ENCODE results near the gene TMEM134. TPM values are rescaled to one million over a fixed set of nuclear protein-coding genes. Genes with fewer than 3 reads are reported as not detected.

TMEM134 gene
- polyA plus RNA-seq, 1 experiment: 30.6 TPM

DNA sequence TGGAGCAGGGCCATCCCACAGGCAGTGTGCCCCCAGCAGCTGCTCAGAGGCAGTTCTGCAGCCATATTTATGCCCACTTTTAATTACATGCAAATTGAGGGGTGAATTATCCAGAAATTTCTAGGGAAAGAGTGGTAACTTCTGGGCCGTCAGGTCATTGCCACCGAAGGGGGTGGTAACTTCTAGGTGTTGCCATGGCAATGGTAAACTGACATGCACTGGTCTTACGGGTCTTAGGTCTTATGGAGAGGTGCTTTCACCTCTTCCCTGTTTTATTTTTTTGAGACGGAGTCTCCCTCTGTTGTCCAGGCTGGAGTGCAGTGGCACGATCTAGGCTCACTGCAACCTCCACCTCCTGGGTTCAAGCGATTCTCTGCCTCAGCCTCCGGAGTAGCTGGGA lies 3.8 kb upstream of the TMEM134 start:
- Histone ChIP-seq H3K27me3 (ENCODE audit: control insufficient read depth, insufficient read depth, low read length) (no peaks in the 10 kb centered on the region), H3K4me3 (ENCODE audit: low read depth, low read length) (no peak overlapping the region), H3K36me3 (ENCODE audit: control insufficient read depth, insufficient read depth, low read length) (no peaks in the 10 kb centered on the region)
- TF ChIP-seq, protein P1, sequence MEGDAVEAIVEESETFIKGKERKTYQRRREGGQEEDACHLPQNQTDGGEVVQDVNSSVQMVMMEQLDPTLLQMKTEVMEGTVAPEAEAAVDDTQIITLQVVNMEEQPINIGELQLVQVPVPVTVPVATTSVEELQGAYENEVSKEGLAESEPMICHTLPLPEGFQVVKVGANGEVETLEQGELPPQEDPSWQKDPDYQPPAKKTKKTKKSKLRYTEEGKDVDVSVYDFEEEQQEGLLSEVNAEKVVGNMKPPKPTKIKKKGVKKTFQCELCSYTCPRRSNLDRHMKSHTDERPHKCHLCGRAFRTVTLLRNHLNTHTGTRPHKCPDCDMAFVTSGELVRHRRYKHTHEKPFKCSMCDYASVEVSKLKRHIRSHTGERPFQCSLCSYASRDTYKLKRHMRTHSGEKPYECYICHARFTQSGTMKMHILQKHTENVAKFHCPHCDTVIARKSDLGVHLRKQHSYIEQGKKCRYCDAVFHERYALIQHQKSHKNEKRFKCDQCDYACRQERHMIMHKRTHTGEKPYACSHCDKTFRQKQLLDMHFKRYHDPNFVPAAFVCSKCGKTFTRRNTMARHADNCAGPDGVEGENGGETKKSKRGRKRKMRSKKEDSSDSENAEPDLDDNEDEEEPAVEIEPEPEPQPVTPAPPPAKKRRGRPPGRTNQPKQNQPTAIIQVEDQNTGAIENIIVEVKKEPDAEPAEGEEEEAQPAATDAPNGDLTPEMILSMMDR (IDR thresholded peaks at IDR 0.05; ENCODE audit: insufficient read depth, low read depth, low read length): no peak
- POLR2A ChIA-PET: no interaction called here
- no peak for DNase-seq (ENCODE audit: low read depth)
- CTCF ChIA-PET: no interaction called here

DNA sequence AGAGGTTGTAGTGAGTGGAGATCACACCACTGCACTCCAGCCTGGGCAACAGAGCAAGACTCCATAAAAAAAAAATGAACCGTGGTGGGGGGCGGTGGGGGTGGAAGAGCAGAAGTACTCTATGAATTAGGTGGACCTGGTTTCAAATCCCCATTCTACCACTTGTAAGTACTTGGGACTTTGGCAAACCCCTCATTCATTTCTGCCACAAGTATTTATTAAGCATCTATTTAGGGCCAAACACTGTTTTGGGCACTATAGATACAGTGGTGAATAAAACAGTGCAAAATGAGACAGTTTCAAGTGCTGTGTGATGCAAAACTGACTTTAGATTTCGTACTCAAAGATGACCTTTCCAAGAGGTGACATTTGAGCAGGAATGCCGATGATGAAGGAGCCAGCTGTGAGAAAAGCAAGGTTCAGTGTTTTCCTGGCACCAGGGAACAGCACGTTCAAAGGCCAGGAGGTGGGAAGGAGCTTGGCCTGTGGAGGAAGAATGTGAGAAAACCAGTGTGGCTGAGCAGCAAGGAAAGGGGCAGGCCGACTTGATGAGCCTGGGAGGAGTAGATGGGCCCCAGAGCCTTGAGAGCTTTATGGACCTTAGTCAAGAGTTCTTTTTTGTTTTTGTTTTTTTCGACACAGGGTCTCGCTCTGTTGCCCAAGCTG lies 1.4 kb upstream of the TMEM134 start:
- TF ChIP-seq, protein P1 (IDR thresholded peaks at IDR 0.05; ENCODE audit: insufficient read depth, low read depth, low read length): no peak
- Histone ChIP-seq H3K4me3 (ENCODE audit: low read depth, low read length) (no peak overlapping the region), H3K27me3 (ENCODE audit: control insufficient read depth, insufficient read depth, low read length) (no peaks in the 10 kb centered on the region), H3K36me3 (ENCODE audit: control insufficient read depth, insufficient read depth, low read length) (no peaks in the 10 kb centered on the region; the same call in 1 of the 2 replicates)
- ChIA-PET POLR2A (no interaction called here), CTCF (interaction anchor here (1.1 to 1.5 kb wide), 2 partner anchors 72 to 81 kb away, joined by 3 read pairs; no protein-coding TSS in a partner anchor)
- DNase-seq (ENCODE audit: low read depth): no peak

DNA sequence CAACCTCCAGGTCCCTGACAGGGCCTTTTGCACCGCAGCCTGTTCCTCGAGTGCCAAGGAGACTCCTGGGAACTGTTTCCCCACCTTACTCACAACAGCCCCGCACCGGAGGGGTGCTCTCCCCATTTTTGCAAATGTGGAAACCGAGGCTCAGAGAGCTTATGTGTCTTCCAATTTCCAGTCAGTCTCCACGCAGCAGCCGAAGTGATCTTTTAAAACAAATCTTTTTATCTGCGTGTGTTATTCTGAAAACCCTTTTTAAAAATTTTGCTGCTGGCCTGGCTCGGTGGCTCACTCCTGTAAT lies 409 bp upstream of the TMEM134 start:
- TF ChIP-seq, protein P1 (IDR thresholded peaks at IDR 0.05; ENCODE audit: insufficient read depth, low read depth, low read length): no peak
- H3K36me3 ChIP-seq (ENCODE audit: control insufficient read depth, insufficient read depth, low read length): no peaks in the 10 kb centered on the region; the same call in 1 of the 2 replicates
- no peaks in the 10 kb centered on the region for H3K27me3 ChIP-seq (ENCODE audit: control insufficient read depth, insufficient read depth, low read length)
- DNase-seq (ENCODE audit: low read depth): no peak
- ChIA-PET POLR2A (no interaction called here), CTCF (interaction anchor here (0.7 to 2.0 kb wide), 4 partner anchors 69 to 118 kb away, joined by 3 to 8 read pairs (median 4); partner anchors contain the start of genes PPP1CA and RAD9A)
- H3K4me3 ChIP-seq (ENCODE audit: low read depth, low read length): peak overlapping the region; percentile 86

DNA sequence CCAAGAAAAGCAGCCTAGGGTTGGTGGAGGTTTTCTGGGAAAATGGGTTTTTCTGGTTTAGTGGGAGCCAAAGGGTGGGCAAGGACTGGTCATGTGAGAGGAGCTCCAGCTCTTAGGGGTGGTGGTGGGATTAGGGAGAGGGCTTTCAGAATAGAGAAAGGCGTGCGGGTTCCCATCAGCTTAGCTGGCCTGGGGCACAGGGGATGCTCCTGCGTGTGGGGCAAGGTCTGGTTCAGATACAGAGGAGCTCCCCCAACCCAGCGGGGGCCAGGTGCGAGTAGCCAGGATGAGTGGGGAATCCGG lies 644 bp downstream of the TMEM134 start:
- POLR2A ChIA-PET: interaction anchor here (0.6 kb wide), 1 partner anchor 67 kb away, joined by 3 read pairs; the partner anchor contains the start of gene PPP1CA
- no peaks in the 10 kb centered on the region; the same call in 1 of the 2 replicates for H3K36me3 ChIP-seq (ENCODE audit: control insufficient read depth, insufficient read depth, low read length)
- peak overlapping the region; percentile 86 for H3K4me3 ChIP-seq (ENCODE audit: low read depth, low read length)
- TF ChIP-seq, protein P1 (IDR thresholded peaks at IDR 0.05; ENCODE audit: insufficient read depth, low read depth, low read length): no peak
- DNase-seq (ENCODE audit: low read depth): no peak
- no peaks in the 10 kb centered on the region for H3K27me3 ChIP-seq (ENCODE audit: control insufficient read depth, insufficient read depth, low read length)
- CTCF ChIA-PET: interaction anchor here (0.6 to 2.0 kb wide), 4 partner anchors 10 to 68 kb away, joined by 3 to 8 read pairs (median 4); partner anchors contain the start of genes AIP, PITPNM1 and PPP1CA

DNA sequence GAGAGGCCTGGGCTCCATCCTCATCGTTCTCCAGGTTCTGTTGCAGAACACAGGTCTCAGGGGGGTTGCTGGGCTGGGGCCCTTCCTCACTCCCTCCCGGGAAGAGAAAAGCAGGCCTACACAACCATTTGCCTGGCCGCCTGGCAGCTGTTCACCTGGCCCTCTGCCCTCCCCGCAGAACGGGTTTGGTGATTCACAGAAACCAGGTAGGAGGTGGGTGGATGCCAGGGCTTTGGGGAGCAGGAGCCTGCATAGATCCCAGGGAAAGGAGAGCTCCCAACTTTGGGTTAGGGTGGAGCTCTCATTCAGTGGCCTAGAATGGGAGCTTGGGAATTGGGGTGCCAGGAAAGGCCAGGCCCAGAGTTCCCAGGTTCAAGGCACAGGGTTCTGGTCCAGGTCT lies 995 bp downstream of the TMEM134 start:
- DNase-seq (ENCODE audit: low read depth): no peak
- TF ChIP-seq, protein P1 (IDR thresholded peaks at IDR 0.05; ENCODE audit: insufficient read depth, low read depth, low read length): no peak
- ChIA-PET POLR2A (interaction anchor here (0.6 kb wide), 1 partner anchor 67 kb away, joined by 3 read pairs; the partner anchor contains the start of gene PPP1CA), CTCF (interaction anchor here (0.6 to 2.0 kb wide), 6 partner anchors 11 to 67 kb away, joined by 3 to 8 read pairs (median 3); partner anchors contain the start of genes AIP, PITPNM1 and PPP1CA)
- Histone ChIP-seq H3K27me3 (ENCODE audit: control insufficient read depth, insufficient read depth, low read length) (no peaks in the 10 kb centered on the region), H3K4me3 (ENCODE audit: low read depth, low read length) (peak overlapping the region; percentile 86), H3K36me3 (ENCODE audit: control insufficient read depth, insufficient read depth, low read length) (no peaks in the 10 kb centered on the region; the same call in 1 of the 2 replicates)
